OCI-LY1 (cell line): ENCODE results near the gene NMT1.

Source experiments
- H2AFZ ChIP-seq: fragments of 200-600 bp; sonication (generic), shearing (Covaris generic); 2 replicates; pipeline ENCODE4 v1.6.0; 2014; ENCODE audit warnings: antibody characterized with exemption, mild to moderate bottlenecking, low read length
- H3F3A ChIP-seq: fragments of 200-600 bp; sonication (generic), shearing (Covaris generic); 2 replicates; pipeline ENCODE4 v1.6.0; 2014; ENCODE audit warnings: mild to moderate bottlenecking, antibody characterized with exemption, low read length, moderate library complexity; ENCODE audit not compliant: insufficient read depth
- H3K27ac ChIP-seq: fragments of 200-600 bp; sonication (generic); 2 replicates; pipeline ENCODE4 v1.5.1; 2014; ENCODE audit warnings: low read length, mixed run types, mild to moderate bottlenecking, low read depth; ENCODE audit not compliant: poor library complexity, severe bottlenecking
- H3K27me3 ChIP-seq: fragments of 200-600 bp; sonication (generic); 2 replicates; pipeline ENCODE4 v1.6.0; 2014; ENCODE audit warnings: antibody characterized with exemption, mild to moderate bottlenecking, low read length, moderate library complexity; ENCODE audit not compliant: insufficient read depth
- H3K36me3 ChIP-seq: fragments of 200-600 bp; sonication (generic); 2 replicates; pipeline ENCODE4 v1.6.1; 2014; ENCODE audit warnings: mild to moderate bottlenecking, antibody characterized with exemption, low read length, moderate library complexity, mixed read lengths; ENCODE audit not compliant: insufficient read depth
- H3K4me1 ChIP-seq: fragments of 200-600 bp; sonication (generic); 2 replicates; pipeline ENCODE4 v1.5.1; 2014; ENCODE audit warnings: mild to moderate bottlenecking, low read length, moderate library complexity; ENCODE audit not compliant: insufficient read depth, severe bottlenecking
- H3K4me2 ChIP-seq: fragments of 200-600 bp; sonication (generic), shearing (Covaris generic); 2 replicates; pipeline ENCODE4 v1.6.1; 2014; ENCODE audit warnings: low read length
- H3K4me3 ChIP-seq: fragments of 200-600 bp; sonication (generic); 2 replicates; pipeline ENCODE4 v1.5.1; 2014; ENCODE audit warnings: low read length, low read depth, mild to moderate bottlenecking, mixed read lengths; ENCODE audit not compliant: poor library complexity, severe bottlenecking
- H3K79me2 ChIP-seq: fragments of 200-600 bp; shearing (Covaris generic); 2 replicates; pipeline ENCODE4 v1.6.1; 2016; ENCODE audit warnings: mixed run types, low read length, mixed read lengths; ENCODE audit not compliant: insufficient read depth
- H3K9ac ChIP-seq: fragments of 200-600 bp; sonication (generic), shearing (Covaris generic); 2 replicates; pipeline ENCODE4 v1.6.1; 2014; ENCODE audit warnings: mild to moderate bottlenecking, low read length, mixed read lengths
- H3K9me2 ChIP-seq: fragments of 200-600 bp; sonication (generic), shearing (Covaris generic); 2 replicates; pipeline ENCODE4 v1.6.1; 2014; ENCODE audit warnings: low read depth, mild to moderate bottlenecking, low read length, mixed read lengths
- H3K9me3 ChIP-seq: fragments of 200-600 bp; shearing (Covaris generic); 2 replicates; pipeline ENCODE4 v1.6.1; 2014; ENCODE audit warnings: low read length, mixed read lengths
- H4K20me1 ChIP-seq: fragments of 200-600 bp; sonication (generic), shearing (Covaris generic); 2 replicates; pipeline ENCODE4 v1.6.0; 2016; ENCODE audit warnings: mild to moderate bottlenecking, low read length; ENCODE audit not compliant: insufficient read depth
- EZH2 ChIP-seq: fragments of 200-600 bp; sonication (generic), shearing (Covaris generic); IDR thresholded peaks from 2 replicates; pipeline ENCODE4 v1.8.0; 2017; ENCODE audit warnings: borderline replicate concordance, mixed run types, mild to moderate bottlenecking, antibody characterized with exemption, low read length, moderate library complexity, mixed read lengths
- TF ChIP-seq, protein P1 (sequence below): fragments of 200-600 bp; sonication (generic), shearing (Covaris generic); IDR thresholded peaks from 2 replicates; pipeline ENCODE4 v1.5.1; 2017; ENCODE audit warnings: mild to moderate bottlenecking, antibody characterized with exemption, low read length, moderate library complexity, mixed read lengths

Gene NMT1

DNA sequence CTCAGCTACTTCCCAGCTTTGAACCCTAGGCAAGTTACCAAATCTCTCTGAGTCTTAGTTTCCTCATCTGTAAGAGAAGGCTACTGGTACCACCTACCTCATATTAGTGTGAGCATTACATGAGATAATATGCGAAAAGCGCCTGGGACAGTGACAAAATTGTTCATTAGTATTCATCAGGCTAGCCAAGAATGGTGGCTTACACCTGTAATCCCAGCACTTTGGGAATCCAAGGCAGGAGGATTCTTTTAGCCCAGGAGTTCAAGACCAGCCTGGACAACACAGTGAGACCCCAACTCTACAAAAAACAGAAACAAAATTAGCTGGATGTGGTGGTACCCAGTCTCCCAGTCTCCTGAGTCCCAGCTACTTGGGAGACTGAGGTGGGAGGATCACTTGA lies 67.9 kb downstream of the NMT1 start:
- H3K9me2 ChIP-seq = no peaks in the 10 kb centered on the region
- H3K27ac ChIP-seq = no peak overlapping the region
- no peaks in the 10 kb centered on the region for H3K27me3 ChIP-seq
- peaks cover 8% of the 10 kb centered on the region for H3K4me1 ChIP-seq
- H3K36me3 ChIP-seq = no peaks in the 10 kb centered on the region
- H3K9me3 ChIP-seq = no peaks in the 10 kb centered on the region
- no peaks in the 10 kb centered on the region for H4K20me1 ChIP-seq
- H3K9ac ChIP-seq = no peak overlapping the region
- H3F3A ChIP-seq = no peaks in the 10 kb centered on the region
- no peak overlapping the region for H2AFZ ChIP-seq
- no peak overlapping the region for H3K4me2 ChIP-seq
- H3K79me2 ChIP-seq = no peaks in the 10 kb centered on the region
- TF ChIP-seq, protein P1, sequence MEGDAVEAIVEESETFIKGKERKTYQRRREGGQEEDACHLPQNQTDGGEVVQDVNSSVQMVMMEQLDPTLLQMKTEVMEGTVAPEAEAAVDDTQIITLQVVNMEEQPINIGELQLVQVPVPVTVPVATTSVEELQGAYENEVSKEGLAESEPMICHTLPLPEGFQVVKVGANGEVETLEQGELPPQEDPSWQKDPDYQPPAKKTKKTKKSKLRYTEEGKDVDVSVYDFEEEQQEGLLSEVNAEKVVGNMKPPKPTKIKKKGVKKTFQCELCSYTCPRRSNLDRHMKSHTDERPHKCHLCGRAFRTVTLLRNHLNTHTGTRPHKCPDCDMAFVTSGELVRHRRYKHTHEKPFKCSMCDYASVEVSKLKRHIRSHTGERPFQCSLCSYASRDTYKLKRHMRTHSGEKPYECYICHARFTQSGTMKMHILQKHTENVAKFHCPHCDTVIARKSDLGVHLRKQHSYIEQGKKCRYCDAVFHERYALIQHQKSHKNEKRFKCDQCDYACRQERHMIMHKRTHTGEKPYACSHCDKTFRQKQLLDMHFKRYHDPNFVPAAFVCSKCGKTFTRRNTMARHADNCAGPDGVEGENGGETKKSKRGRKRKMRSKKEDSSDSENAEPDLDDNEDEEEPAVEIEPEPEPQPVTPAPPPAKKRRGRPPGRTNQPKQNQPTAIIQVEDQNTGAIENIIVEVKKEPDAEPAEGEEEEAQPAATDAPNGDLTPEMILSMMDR = no peak
- TF ChIP-seq EZH2 = no peak
- no peak overlapping the region for H3K4me3 ChIP-seq

- Histone ChIP-seq H3K4me2 (no peak overlapping the region), H3K27me3 (no peaks in the 10 kb centered on the region), H3K9ac (no peak overlapping the region), H3F3A (no peaks in the 10 kb centered on the region), H3K27ac (no peak overlapping the region), H3K4me1 (peaks cover 8% of the 10 kb centered on the region), H4K20me1 (no peaks in the 10 kb centered on the region), H3K9me3 (no peaks in the 10 kb centered on the region), H3K4me3 (no peak overlapping the region), H3K36me3 (no peaks in the 10 kb centered on the region), H3K9me2 (no peaks in the 10 kb centered on the region), H3K79me2 (no peaks in the 10 kb centered on the region), H2AFZ (no peak overlapping the region)
- no peak for TF ChIP-seq EZH2
- TF ChIP-seq, protein P1 = no peak
Observed at GRCh38 chr17:45129426-45129939, 68.4 kb downstream of the NMT1 start.

DNA sequence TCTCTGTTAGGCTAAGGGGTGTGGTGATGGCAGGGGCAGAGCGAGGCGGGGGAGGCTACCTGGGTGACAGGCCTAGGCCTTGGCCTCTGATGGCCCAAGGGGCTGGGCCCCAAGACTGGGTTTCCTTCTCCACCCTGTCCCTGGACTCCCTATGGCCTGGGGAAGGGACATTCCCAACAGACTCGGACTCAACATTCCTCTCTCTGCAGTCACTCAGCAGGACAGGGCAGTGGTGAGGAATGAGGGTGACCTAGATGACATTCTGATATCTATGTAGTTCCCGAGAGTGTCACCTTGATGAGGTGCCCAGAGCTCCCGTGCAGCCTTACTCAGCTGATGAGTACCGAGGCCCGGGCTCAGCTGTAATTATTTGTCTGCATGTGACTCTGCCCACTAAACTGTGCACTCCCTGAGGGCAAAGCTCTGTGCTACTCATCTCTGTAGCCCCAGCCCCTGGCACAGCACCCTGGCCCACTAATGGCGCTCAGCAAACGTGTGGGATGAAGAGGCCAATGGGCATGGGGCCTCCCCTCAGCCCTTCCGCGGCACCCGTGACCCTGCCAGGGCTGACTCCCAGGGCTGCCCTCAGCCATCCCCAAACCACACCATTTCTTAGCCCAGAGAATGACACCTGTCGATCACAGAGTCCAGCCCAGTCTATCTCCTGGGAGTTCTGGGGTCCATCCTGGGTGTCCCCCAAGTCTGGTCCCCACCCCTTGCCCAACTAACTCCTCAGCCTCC lies 69.0 kb downstream of the NMT1 start:
- no peak overlapping the region for H3K4me3 ChIP-seq
- H3K9me3 ChIP-seq = no peaks in the 10 kb centered on the region
- no peak overlapping the region for H2AFZ ChIP-seq
- no peak for TF ChIP-seq EZH2
- TF ChIP-seq, protein P1 = no peak
- H3K27me3 ChIP-seq = no peaks in the 10 kb centered on the region
- no peak overlapping the region for H3K9ac ChIP-seq
- no peaks in the 10 kb centered on the region for H3K36me3 ChIP-seq
- H3K9me2 ChIP-seq = no peaks in the 10 kb centered on the region
- peaks cover 8% of the 10 kb centered on the region for H3K4me1 ChIP-seq
- no peak overlapping the region for H3K27ac ChIP-seq
- no peaks in the 10 kb centered on the region for H4K20me1 ChIP-seq
- H3K79me2 ChIP-seq = no peaks in the 10 kb centered on the region
- no peak overlapping the region for H3K4me2 ChIP-seq
- H3F3A ChIP-seq = no peaks in the 10 kb centered on the region
